ENCODE measurements around the gene CEACAM20.
"Not testable (repeated sequence)": the region's sequence is repeated elsewhere in the genome, so short reads cannot be mapped to it uniquely, and the experiment has no call there.

The CEACAM20 gene

DNA sequence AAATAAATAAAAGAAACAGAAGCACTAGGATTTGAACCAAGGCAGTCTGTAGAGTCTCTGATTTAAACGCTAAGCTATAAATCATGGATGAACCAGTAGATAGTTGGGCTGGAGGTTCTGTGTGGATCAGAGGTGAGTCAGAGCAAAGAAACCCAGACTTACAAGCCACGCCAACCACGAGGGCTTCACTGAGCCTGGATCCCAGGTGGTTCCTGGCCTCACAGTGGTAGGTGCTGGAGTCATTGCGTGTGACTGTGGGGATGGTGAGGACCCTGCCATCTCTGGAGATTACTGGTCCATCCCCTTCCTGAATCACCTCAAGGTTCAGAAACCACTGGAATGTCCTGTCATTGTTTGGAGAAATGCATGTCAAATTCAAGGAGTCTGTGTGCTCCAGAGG is 19.3 kb upstream of the CEACAM20 start:
- no peak for DNase-seq (ENCODE audit: low read depth)

- DNase-seq (ENCODE audit: low read depth) = no peak
Measured at GRCh38 chr19:44544031-44544430, 14.6 kb upstream of the CEACAM20 start.

GRCh38 chr19:44542671-44543070 is 13.2 kb upstream of the CEACAM20 start:
- DNase-seq (ENCODE audit: low read depth) = no peak

DNA sequence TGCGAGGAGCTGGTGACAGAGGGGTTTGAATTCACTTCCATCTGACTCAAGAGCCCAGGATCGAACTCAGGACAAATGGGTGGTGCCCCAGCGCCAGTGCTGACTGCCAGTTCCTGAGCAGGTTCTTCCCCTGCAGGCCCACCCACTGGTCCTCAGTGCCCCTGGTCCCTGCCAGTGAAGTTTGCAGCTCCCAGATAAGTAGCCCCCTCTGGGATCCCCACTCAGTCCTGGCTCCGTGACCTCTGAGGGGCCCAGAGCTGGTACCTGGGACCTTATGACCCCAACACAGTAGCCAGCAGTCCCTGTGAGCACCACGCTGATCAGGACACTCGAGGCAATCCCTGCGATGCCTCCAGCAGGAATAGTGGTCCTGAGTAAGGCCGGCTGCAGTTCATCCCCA is 11.3 kb upstream of the CEACAM20 start:
- no peak for DNase-seq (ENCODE audit: low read depth)

DNA sequence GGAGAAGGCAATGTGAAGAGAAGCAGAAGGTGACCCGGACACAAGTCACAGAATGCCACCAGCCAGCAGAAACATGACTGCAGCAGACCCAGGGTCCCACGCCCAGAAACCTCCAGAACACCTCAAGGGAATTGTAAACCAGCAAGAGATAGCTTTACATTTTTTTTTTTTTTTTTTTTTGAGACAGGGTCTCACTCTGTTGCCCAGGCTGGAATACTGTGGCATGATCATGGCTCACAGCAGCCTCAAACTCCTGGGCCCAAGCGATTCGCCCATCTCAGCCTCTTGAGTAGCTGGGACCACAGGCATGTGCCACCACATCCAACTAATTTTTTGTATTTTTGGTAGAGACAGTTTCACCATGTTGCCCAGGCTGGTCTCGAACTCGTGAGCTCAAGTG is 10.5 kb upstream of the CEACAM20 start:
- no peak for DNase-seq (ENCODE audit: low read depth)

DNA sequence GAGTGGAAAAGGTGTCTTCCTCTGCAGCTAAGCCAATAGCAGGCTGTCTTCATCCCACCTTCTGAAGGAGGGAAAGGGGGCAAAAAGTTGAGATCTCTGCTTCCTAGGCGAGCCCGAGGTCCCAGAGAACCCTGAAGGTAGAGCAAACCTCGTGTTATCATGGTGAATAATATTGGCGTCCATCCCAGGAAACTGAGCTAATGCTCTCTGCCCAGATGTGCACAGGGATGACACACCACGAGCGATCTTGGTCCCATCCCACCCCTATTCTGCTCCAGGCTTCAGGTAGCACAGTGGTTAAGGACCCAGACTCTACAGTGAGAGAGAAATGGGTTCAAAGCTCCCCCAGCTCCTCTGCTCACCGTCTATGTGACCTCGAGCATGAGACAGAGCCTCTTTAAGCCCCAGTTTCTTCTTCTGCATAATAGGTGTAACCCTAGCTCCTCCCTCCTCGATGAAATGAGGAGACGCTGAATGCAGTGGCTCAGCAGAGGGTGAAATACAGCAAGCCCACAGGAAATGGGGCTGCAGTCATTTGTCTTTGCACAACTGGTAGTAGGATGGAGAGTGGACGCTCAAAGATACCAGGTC is 9.9 kb upstream of the CEACAM20 start:
- DNase-seq (ENCODE audit: low read depth) = no peak

- not testable (repeated sequence) for DNase-seq (ENCODE audit: low read depth)
Measured at GRCh38 chr19:44535361-44535760, 5.9 kb upstream of the CEACAM20 start.

DNA sequence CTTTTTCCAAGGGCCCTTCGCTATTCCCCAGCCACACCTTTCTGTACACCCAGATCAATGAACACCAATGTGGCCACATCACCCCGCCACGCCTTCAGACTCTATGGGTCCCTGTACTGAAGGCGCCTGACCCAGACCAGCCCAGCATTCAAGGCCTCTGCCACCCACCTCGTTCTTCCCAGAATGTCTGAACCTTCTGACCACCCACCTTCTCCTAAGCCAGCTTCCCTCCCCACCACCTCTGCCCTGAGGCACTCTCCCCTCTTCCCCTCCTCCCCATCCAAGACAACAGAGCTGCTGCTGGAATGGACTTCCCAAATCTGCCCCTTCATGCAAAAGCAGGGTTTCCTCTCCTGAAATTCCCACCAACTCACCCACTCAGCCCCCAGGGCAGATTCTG is 3.3 kb upstream of the CEACAM20 start:
- no peak for DNase-seq (ENCODE audit: low read depth)

DNA sequence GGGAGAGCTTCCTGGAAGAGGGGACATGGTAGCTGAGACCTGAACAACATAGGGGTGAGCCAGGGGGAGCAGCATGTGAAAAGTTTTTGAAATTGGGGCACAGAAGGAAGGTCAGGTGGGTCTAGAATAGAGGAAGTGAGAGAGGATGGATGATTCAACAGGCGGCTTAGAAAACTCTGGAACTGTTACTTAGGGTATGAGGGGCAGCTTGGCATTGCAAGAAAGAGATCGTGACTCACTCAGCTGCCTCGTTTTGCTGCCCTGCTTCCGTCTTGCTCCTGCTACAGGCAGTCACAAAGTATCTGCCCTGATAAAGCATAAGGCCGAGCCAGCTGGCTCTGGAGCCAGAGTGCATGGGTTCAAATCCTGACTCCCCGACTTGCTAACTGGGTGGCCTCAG is 1.3 kb upstream of the CEACAM20 start:
- DNase-seq (ENCODE audit: low read depth) = no peak

GRCh38 chr19:44527554-44527953 is 1.9 kb downstream of the CEACAM20 start:
- DNase-seq (ENCODE audit: low read depth) = no peak

DNA sequence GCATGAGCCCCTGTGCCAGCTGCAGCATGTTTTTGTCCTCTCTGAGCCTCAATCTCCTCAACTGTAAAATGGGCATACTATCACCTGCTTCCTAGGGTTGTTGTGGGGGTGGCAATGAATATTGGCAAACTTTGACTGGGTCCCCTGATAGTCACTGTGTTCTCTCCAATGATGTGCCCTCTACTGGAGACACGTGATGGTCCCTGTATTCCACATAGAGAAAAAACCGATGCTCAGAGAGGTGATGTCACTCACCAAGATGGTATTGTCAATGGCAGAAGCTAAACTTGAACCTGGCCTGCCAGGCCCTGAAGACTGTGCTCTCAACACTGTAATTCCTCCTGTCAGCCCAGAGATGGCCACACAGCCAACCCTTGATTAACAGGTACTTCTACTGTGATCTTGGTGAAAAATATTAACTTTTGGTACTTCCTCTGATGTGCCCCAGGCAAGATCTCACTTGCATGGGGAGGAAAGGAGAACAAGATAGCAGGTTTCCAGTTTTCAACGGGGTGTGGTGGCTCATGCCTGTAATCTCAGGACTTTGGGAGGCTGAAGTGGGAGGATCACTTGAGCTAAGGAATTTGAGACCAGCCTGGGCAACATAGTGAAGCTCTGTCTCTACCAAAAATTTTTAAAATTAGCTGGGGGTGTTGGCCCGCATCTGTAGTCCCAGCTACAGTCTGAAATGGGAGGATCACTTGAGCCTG is 3.6 kb downstream of the CEACAM20 start:
- DNase-seq (ENCODE audit: low read depth) = no peak

GRCh38 chr19:44521370-44521769 is 8.1 kb downstream of the CEACAM20 start:
- DNase-seq (ENCODE audit: low read depth) = no peak

DNA sequence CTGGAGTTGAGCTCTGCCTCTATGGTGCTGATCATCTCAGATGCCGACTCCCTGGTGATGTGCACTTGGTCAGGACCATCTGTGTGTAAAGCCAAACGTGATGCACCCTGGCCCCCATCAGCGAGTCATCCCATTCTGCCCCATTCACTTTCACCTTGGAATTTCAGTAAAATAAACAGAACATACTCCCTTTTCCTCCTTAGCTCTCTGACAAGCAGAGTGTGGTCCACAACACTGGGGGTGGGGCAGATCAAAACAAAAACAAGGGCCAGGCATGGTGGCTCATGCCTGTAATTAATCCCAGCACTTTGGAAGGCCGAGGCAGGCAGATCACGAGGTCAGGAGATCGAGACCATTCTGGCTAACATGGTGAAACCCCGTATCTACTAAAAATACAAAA is 12.3 kb downstream of the CEACAM20 start:
- no peak for DNase-seq (ENCODE audit: low read depth)

DNA sequence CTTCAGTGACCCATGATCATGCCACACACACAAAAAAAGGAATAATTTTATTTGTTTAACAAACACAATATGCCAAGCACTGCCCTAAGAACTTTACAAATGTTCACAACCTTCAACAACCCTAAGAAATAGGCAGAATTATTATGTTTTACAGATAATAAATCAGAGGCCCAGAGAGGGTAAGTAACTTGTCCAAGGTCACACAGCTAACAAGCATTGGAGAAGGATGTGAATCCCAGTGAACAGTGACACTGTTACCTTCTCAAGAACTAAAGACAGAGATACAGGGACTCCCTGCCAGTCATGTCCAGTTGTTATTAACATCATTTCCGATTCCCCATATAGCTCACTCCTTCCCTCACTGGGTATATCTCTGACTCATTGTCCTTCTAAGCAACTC is 13.6 kb downstream of the CEACAM20 start:
- DNase-seq (ENCODE audit: low read depth) = no peak

DNA sequence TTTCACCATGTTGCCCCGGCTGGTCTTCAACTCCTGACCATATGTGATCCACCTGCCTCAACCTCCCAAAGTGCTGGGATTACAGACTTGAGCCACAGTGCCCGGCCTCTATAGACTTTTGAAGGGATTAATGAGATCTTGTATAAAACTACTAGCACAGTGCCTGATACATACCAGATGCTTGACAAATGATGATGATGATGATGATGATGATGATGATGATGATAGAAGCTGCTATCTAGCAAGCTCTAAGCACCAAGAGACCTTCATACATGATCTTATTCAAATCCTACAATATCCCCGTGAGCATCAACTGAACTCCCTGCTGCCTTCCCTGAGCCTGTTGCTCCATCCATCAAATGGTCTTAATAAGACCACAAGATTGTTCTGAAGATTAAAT is 14.4 kb downstream of the CEACAM20 start:
- no peak for DNase-seq (ENCODE audit: low read depth)

DNA sequence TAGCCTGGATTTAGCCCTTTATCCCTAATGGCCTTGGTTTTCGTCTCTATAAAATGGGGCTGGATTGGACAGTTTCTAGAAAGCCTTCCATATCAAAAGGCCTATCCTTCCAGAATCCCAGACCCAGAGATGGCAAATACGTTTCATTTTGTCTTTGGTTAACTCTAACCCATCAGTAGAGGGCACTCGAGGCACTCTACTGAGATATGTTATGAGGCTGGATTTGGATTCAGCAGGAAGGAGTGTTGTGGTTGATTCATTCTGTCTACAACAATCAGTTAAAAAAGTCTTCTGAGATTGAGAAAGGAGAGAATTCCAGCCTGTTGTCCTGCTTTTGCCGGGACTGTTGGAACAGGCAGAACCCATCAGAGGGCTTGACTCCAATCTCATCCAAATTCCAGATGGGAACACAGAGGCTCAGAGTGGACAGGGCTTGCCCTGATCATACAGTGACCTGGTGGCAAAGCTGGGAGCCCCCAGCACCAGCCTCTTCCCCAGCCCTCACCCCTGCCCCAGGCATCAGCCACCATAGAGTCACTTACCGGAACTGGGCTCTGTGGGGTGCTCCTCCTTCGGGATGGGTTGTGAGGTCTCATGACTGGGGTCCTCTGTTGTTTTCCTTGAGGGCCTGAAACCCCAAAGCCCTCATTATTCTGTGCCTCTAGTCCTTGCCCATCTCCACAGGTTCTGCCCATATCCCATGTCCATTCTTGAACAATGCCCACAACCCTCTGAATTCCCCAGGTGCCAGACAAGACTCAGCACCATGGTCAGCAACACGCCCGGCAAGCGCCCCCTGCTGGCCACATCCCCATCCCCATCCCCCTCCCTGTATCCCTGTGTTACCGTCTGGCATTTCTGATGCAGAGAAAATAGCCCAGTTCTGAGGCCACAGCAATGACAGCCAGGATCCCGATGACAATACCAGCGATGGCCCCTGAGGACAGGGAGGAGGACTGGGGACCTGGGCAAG is 16.9 kb downstream of the CEACAM20 start:
- no peak for DNase-seq (ENCODE audit: low read depth)

- DNase-seq (ENCODE audit: low read depth) = no peak
Measured at GRCh38 chr19:44509478-44509877, 20.0 kb downstream of the CEACAM20 start.

DNA sequence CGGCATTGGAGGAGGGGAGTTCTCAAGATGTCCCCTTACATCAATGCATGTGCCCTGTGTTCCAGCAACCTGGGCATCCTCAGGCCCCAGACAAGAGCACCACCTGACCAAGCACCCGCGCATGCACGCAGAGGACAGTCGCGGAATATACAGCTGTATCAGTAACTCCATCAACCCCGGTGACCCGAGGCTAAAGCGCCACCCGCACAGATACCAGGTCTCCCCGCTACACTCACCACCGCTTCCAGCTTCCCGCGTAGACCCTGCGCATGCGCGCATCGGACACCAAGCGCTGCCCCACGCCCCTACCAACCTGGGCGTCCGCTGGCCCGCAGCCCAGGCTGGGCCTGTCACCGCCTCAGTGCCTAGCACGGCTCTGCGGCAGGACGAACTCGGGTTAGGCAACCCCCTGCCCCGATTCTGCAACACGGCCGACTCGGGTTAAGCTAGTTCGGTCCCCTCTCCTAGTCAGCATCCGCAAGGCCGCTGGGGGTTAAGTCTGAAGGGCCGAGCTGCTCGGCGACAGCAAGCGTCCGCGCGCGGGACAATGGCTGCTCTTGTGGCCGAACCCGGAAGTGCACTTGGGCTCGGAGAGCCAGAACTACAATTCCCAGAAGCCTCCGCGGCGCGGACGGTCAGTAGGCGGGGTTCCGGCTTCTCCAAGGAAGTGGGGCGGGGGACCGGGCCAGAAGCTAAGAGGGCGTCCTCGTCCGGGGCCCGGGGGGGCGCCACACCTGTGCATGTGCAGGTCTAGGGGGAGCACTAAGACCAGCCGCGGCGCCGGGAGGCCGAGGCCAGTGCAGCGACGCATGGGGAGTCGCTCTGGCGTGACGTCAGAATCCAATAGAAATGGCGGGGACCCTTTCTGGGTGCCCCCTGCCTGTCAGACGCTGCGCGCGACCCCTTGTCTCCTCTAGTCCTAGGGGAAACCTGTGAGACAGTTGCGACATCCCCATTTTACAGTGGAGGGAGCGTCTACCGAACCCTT is 29.2 kb downstream of the CEACAM20 start, which contains the start of gene ZNF180:
TSS of gene ZNF180 (minus strand) at position 561 of the 988 bp plus-strand sequence. CDS start 3,188 bp downstream, outside the sequence.
- peak; percentile 85 for DNase-seq (ENCODE audit: low read depth)

DNA sequence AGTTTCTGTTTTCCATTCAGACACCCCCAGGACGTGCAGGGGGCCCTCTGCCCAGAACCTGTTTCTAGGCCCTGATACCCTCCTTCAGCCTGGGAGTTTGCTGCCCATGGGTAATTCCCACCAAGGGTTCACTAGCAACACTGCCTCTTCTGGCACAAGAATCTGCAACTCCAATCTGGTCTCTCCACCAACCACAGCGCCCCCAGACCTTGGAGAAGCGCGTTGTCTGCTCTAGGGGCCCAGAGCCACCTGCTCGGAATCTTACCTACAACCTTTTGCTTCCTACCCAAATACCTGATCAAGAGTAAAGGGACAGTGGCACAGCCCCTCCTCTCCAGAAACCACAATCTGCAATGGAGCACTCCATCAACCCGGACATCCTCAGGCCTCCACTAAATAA is 29.9 kb downstream of the CEACAM20 start:
- no peak for DNase-seq (ENCODE audit: low read depth)

- DNase-seq (ENCODE audit: low read depth) = no peak
Measured at GRCh38 chr19:44498988-44499387, 30.5 kb downstream of the CEACAM20 start.

DNA sequence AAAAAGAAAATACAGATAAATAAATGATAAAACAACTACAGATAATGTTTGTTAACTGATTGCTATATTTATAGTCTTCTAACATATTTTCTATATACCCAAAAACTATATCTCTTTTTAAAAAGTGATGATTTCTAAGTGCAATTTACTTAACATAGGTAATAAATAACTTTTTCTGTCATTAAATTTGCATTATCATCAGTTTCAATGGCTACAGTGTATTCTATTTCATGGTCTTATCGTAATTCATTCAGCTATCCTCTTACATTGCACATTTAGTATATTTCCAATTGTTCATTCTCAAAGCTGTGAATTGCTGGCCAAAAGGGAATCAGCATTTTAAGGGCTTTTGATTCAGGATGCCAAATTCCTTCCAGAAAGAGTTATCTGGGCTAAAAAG is 32.8 kb downstream of the CEACAM20 start:
- DNase-seq (ENCODE audit: low read depth) = no peak
